Limb (tissue), 2 donors: ENCODE measurements around the gene ZFP2.

ENCODE experiments used
- DNase-seq, 2 donors: peaks; one replicate each; pipeline ENCODE4 v3.0.0-alpha.2; 2016; ENCODE audit errors: extremely low spot score in 2 of 2

Gene ZFP2

GRCh38 chr5:178981381-178981780, 85.7 kb downstream of the ZFP2 start:
- DNase-seq = no peak
